HCT116 (cell line): ENCODE data around the gene SLC35F2.

ENCODE experiments used
- ATF3 ChIP-seq: IDR thresholded peaks from 2 replicates; pipeline ENCODE4 v1.6.1; 2012
- CEBPB ChIP-seq: IDR thresholded peaks from 2 replicates; pipeline ENCODE4 v1.6.1; 2012; ENCODE audit warnings: low read depth
- EGR1 ChIP-seq: IDR thresholded peaks from 2 replicates; pipeline ENCODE4 v1.6.1; 2012; ENCODE audit warnings: low read depth
- EZH2 ChIP-seq: fragments of 200-600 bp; sonication (generic); IDR thresholded peaks from 2 replicates; pipeline ENCODE4 v1.6.1; 2017; ENCODE audit warnings: antibody characterized with exemption, mixed run types
- EZH2phosphoT487 ChIP-seq: fragments of 200-600 bp; IDR thresholded peaks from 2 replicates; pipeline ENCODE4 v1.6.1; 2018; ENCODE audit warnings: antibody characterized with exemption, borderline replicate concordance
- POLR2A ChIP-seq: IDR thresholded peaks from 2 replicates; pipeline ENCODE4 v1.7.0; 2011; ENCODE audit warnings: borderline replicate concordance; ENCODE audit not compliant: insufficient read depth, insufficient read length; ENCODE audit errors: extremely low read depth
- POLR2AphosphoS5 ChIP-seq: IDR thresholded peaks from 2 replicates; pipeline ENCODE4 v1.6.1; 2011; ENCODE audit warnings: mild to moderate bottlenecking, low read depth, low read length, moderate library complexity
- TCF7L2 ChIP-seq: IDR thresholded peaks from 2 replicates; pipeline ENCODE4 v1.7.0; 2011; ENCODE audit warnings: borderline replicate concordance, inconsistent platforms; ENCODE audit not compliant: insufficient read depth, insufficient read length; ENCODE audit errors: extremely low read depth
- YY1 ChIP-seq: IDR thresholded peaks from 2 replicates; pipeline ENCODE4 v1.6.1; 2011; ENCODE audit warnings: low read length, low read depth, moderate library complexity, mild to moderate bottlenecking; ENCODE audit not compliant: insufficient replicate concordance; ENCODE audit errors: extremely low read depth
- TF ChIP-seq, protein P1 (sequence below), 3 experiments: fragments of 200-600 bp in 1 of 3; sonication (generic) in 1 of 3; IDR thresholded peaks in 2 of 3; conservative IDR thresholded peaks in 1 of 3; 2 replicates each; pipeline ENCODE4 v1.5.1; 2012 to 2017; ENCODE audit warnings: low read depth in 2 of 3, low read length in 2 of 3, antibody characterized with exemption in 1 of 3, borderline replicate concordance in 1 of 3, control low read depth in 1 of 3, mild to moderate bottlenecking in 1 of 3, mixed read lengths in 1 of 3, mixed run types in 1 of 3, moderate library complexity in 1 of 3; ENCODE audit not compliant: insufficient read depth in 1 of 3
- TF ChIP-seq, protein P2 (sequence below): IDR thresholded peaks from 2 replicates; pipeline ENCODE4 v1.6.1; 2012; ENCODE audit warnings: low read depth

GRCh38 chr11:107777110-107777509 is 81.5 kb downstream of the SLC35F2 start:
- TF ChIP-seq, protein P1, sequence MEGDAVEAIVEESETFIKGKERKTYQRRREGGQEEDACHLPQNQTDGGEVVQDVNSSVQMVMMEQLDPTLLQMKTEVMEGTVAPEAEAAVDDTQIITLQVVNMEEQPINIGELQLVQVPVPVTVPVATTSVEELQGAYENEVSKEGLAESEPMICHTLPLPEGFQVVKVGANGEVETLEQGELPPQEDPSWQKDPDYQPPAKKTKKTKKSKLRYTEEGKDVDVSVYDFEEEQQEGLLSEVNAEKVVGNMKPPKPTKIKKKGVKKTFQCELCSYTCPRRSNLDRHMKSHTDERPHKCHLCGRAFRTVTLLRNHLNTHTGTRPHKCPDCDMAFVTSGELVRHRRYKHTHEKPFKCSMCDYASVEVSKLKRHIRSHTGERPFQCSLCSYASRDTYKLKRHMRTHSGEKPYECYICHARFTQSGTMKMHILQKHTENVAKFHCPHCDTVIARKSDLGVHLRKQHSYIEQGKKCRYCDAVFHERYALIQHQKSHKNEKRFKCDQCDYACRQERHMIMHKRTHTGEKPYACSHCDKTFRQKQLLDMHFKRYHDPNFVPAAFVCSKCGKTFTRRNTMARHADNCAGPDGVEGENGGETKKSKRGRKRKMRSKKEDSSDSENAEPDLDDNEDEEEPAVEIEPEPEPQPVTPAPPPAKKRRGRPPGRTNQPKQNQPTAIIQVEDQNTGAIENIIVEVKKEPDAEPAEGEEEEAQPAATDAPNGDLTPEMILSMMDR (IDR thresholded peaks at IDR 0.05 in 2 of 3, conservative IDR thresholded peaks at IDR 0.05 in 1 of 3; ENCODE audit: borderline replicate concordance in 1 of 3, insufficient read depth in 1 of 3, low read depth in 2 of 3, low read length in 2 of 3) = no peak
- TF ChIP-seq POLR2A (no peak), POLR2AphosphoS5 (no peak), EZH2 (no peak), TCF7L2 (no peak), EZH2phosphoT487 (no peak), ATF3 (no peak), CEBPB (no peak), EGR1 (no peak), YY1 (no peak)
- TF ChIP-seq, protein P2, sequence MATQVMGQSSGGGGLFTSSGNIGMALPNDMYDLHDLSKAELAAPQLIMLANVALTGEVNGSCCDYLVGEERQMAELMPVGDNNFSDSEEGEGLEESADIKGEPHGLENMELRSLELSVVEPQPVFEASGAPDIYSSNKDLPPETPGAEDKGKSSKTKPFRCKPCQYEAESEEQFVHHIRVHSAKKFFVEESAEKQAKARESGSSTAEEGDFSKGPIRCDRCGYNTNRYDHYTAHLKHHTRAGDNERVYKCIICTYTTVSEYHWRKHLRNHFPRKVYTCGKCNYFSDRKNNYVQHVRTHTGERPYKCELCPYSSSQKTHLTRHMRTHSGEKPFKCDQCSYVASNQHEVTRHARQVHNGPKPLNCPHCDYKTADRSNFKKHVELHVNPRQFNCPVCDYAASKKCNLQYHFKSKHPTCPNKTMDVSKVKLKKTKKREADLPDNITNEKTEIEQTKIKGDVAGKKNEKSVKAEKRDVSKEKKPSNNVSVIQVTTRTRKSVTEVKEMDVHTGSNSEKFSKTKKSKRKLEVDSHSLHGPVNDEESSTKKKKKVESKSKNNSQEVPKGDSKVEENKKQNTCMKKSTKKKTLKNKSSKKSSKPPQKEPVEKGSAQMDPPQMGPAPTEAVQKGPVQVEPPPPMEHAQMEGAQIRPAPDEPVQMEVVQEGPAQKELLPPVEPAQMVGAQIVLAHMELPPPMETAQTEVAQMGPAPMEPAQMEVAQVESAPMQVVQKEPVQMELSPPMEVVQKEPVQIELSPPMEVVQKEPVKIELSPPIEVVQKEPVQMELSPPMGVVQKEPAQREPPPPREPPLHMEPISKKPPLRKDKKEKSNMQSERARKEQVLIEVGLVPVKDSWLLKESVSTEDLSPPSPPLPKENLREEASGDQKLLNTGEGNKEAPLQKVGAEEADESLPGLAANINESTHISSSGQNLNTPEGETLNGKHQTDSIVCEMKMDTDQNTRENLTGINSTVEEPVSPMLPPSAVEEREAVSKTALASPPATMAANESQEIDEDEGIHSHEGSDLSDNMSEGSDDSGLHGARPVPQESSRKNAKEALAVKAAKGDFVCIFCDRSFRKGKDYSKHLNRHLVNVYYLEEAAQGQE = no peak
